HG02885 (cell line): ENCODE measurements around the gene PDGFRB.

Source experiments
- ATAC-seq: cut with Tn5 transposase; IDR thresholded peaks from one replicate; pipeline ENCODE4 v1.9.1; 2021; ENCODE audit warnings: mild to moderate bottlenecking; ENCODE audit not compliant: unreplicated experiment, poor library complexity

PDGFRB gene

DNA sequence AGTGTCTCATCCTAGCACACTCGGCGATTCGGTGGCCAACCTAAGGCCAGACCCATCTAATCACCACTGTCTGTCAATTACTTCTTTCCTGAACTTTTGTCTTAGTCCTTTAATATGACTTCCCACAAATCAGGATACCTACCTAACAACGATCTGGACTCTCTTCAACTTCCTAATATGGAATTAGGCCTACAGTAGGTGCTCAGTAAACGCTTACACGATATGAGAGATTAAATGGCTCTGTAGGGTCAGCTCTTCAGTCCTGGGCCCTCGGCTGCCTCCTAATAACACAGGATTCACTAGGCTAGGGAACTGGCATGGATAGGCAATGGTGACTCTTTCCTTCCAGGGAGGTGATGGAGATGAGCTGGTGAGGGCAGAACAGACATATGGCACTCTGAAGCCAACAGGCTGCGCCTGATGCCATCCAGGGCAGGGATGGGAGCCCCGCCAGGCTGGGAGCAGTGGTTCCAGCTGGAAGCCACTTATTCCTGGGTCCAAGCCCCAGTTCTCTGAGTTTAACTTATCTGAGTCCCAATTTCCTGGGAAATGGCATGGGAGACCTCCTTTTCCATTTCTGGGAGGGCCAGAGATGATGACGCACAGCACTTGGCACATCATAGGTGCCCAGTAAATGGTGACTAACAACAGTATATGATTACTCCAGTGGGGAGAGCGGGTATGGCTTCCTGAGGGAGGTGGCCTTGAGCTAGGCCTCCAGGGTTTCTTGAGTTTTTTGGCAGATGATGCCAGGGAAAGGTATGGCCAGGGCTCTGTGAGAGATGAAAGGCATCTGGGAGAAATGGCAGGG is 7.3 kb downstream of the PDGFRB start:
- ATAC-seq: no peak

GRCh38 chr5:150147670-150148069 is 8.0 kb downstream of the PDGFRB start:
- ATAC-seq: no peak

DNA sequence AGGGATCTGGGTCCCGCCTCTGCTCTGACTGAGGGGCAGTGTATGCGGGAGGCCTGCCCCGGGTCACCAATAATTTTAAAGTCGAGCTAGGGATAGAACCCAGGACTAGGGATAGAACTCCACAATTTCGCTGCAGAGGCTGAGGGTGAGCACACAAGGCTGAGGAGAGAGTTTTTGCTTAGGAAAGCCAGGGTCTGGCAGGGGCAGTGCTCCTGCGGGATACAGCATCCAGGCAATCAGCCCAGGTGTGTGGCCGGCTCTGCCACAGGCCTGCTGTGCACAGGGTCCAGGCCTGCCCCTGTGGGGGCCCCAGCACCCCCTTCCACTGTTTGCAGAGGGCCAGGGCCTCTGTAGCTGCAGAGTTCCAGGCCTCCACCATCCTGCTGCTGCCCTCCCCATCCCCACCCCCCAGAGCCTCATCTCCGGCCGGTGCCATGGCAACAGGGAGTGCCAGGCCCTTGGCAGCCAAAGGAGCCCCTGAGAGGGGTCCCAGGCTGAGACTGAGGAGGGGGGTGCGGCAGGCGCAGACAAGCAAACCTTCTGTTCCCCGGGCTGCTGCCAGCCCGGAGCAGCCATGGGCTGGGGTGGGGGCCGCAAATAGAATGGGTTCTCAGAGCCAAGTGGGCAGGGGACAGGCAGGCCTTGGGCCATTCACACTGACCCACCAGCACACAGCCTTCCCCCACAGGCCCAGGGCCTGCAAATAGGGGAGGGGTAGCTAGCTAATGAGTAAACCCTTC is 8.6 kb downstream of the PDGFRB start:
- ATAC-seq: no peak

- ATAC-seq: no peak
These were observed 9.4 kb downstream of the PDGFRB start for GRCh38 chr5:150146235-150146634.

DNA sequence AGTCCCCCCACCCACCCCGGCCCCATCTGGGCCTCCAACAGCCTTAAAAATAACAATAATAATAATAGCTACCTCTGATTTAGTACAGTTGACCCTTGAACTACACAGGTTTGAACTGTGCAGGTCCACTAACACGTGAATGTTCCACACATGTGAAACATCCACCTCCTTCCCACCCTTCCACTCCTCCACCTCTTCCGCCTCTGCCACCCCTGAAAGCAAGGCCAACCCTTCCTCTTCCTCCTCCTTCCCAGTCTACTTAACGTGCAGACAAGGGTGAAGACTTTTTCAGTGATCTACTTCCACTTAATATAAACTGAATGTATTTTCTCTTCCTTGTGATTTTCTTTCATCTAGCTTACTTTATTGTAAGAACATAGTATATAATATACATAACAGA is 10.8 kb downstream of the PDGFRB start:
- ATAC-seq: no peak

DNA sequence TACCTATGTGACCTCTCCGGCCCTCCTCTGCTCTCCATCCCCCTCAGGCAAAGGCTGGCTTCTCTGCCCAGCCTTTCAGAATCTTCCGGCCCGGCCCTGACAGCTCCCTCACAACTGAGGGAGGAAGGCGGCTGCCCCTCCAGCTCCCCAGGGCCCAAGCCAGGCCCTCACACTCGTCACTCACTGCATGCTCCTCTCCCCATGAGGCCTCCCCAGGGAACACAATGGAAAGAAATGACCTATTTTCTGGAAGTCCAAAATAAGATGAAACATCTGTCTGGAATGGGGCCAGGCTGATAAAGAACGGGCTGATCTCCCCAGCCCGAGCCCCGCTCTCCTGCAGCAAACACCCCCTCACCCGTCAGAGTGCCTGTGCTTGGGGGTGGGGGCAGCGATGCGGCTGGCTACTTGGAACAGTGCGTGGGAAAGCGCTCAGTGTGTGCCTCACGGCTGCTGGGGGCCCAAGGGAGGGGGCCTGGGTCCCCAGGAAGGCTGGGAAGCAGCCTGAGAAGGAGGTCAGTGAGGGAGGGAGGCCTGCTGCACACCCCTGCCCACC is 11.3 kb downstream of the PDGFRB start:
- no peak for ATAC-seq

- ATAC-seq: no peak
These were observed 12.0 kb downstream of the PDGFRB start for GRCh38 chr5:150143350-150144245.

GRCh38 chr5:150142959-150143349 is 12.7 kb downstream of the PDGFRB start:
- ATAC-seq: no peak

DNA sequence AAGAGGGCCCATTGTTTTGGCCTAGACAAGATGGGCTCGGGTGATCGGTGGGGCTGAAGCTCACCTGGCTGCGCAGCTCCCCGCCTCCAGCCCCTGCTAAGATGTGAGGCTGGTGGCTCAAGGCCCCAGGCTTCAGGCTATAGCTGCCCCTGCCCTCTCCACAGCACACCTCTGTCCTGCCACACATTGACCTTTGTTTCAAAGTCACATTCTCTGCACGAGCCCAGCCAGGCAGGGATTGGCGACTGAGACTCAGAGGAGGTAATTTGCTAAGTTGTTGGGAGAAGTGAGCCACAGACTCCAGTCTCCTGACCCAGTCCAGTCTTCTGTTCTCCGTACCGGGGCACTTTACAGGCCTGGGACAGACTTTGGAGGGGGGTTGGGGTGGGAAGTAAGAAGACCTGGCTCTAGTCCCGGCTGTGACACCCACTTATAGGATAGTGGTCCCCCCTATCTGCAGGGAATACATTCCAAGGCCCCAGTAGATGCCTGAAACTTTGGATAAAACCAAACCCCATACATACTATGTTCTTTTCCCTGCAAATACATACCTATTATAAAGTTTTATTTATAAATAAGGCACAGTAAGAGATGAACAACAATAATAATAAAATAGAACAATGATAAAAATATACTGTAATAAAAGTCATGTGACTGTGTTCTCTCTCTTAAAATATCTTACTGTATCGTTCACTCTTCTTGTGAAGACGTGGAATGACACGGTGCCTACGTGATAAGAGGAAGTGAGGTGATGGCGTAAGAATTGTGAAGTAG is 13.3 kb downstream of the PDGFRB start:
- no peak for ATAC-seq

DNA sequence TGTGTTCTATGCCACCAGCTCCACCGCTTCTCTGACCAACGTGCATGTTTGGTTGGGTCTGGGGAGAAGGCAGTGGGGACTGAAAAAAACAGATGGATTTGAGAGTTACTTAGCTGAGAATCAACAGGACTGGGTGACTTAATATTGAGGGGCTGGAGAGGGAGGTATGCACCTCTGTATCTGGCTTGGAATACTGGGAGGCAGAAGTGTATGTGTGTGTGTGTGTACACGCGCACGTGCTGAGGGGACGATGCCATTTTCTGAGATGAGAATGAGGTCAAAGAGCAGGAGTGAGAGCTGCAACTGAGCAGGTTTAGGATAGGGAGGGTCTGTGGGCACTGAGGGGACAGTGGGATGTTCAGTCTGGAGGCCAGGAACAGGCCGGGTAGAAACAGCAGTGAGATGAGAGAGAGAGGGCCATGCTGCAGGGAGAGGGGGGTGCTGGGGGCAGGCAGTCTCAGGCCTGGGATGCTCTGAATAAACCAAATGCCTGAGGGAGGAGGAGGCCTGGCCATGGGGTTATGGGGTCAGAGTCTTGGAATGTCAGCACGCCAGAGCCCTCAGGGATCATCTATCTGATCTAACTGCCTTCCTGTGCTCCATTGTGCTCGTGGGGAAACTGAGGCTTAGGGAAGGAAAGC is 14.0 kb downstream of the PDGFRB start:
- ATAC-seq: no peak

- ATAC-seq: no peak
These were observed 14.8 kb downstream of the PDGFRB start for GRCh38 chr5:150140830-150141229.

- no peak for ATAC-seq
These were observed 16.3 kb downstream of the PDGFRB start for GRCh38 chr5:150139334-150139733.

DNA sequence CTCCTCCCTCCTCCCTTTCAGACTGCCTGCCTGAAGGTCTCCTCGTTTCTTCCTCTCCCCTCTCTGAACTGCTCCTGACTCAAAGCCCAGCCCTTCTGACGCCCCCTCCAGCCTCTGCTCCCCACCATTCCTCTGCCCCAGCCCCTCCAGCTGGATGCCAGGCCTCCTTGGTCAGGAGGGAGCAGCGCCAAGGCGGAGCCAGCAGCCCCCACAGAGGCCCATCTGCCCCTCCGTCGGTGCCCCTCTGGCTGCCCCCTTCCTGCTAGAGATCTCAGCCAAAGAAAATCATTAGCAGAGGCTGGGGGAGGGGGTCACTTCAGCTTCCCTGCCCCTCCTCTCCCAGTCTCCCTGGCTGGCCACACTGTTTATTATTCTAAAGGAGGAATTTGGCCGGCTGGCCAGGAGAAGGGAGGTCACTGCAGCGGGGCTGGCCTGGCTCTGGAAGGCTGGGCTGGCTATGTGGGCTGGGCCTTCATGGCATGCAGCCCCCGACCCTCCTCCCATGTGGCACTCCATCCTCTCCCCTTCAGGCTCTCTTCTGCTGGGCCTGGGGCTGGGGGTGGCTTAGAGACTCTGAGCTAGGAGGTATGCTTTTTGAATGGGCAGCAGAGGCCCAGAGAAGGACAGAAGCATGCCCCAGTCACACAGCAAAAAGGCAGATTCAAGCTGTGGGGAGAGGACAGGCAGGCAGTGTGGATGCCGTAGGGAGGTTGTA is 16.9 kb downstream of the PDGFRB start:
- no peak for ATAC-seq

- no peak for ATAC-seq
These were observed 17.6 kb downstream of the PDGFRB start for GRCh38 chr5:150137997-150138396.

GRCh38 chr5:150137168-150137957 is 18.3 kb downstream of the PDGFRB start:
- no peak for ATAC-seq

GRCh38 chr5:150136305-150137167 is 19.1 kb downstream of the PDGFRB start:
- no peak for ATAC-seq
